SH-SY5Y (cell line): Measurements from ENCODE around the gene SLX9.

ENCODE experiments used
- GATA2 ChIP-seq: IDR thresholded peaks from 2 replicates; pipeline ENCODE4 v1.6.1; 2011; ENCODE audit warnings: mild to moderate bottlenecking, low read depth, low read length
- GATA3 ChIP-seq: IDR thresholded peaks from 2 replicates; pipeline ENCODE4 v1.6.1; 2011; ENCODE audit warnings: low read depth, mild to moderate bottlenecking, low read length, moderate library complexity

SLX9 gene

GRCh38 chr21:44898851-44899767 is 40.7 kb upstream of the SLX9 start:
- TF ChIP-seq GATA3 = no peak
- TF ChIP-seq GATA2 = no peak

GRCh38 chr21:44899768-44900558 is 39.9 kb upstream of the SLX9 start:
- TF ChIP-seq GATA2 (no peak), GATA3 (no peak)

GRCh38 chr21:44900559-44901251 is 39.1 kb upstream of the SLX9 start:
- TF ChIP-seq GATA2 = no peak
- no peak for TF ChIP-seq GATA3

GRCh38 chr21:44901391-44902074 is 38.3 kb upstream of the SLX9 start:
- TF ChIP-seq GATA2 (no peak), GATA3 (no peak)

GRCh38 chr21:44902268-44903049 is 37.4 kb upstream of the SLX9 start:
- no peak for TF ChIP-seq GATA2
- no peak for TF ChIP-seq GATA3

GRCh38 chr21:44903050-44903685 is 36.7 kb upstream of the SLX9 start:
- TF ChIP-seq GATA3 (no peak), GATA2 (no peak)

GRCh38 chr21:44903689-44904088 is 36.1 kb upstream of the SLX9 start:
- TF ChIP-seq GATA2 (no peak), GATA3 (no peak)

GRCh38 chr21:44904141-44904923 is 35.5 kb upstream of the SLX9 start:
- TF ChIP-seq GATA2 (no peak), GATA3 (no peak)

- TF ChIP-seq GATA2 (no peak), GATA3 (no peak)
Measured at GRCh38 chr21:44905016-44905727, 34.7 kb upstream of the SLX9 start.

GRCh38 chr21:44905728-44906090 is 34.1 kb upstream of the SLX9 start:
- TF ChIP-seq GATA3 (no peak), GATA2 (no peak)

- TF ChIP-seq GATA2 (no peak), GATA3 (no peak)
Measured at GRCh38 chr21:44907225-44907965, 32.4 kb upstream of the SLX9 start.
